ENCODE results near the gene MINDY4. TPM values are rescaled to one million over a fixed set of nuclear protein-coding genes. Genes with fewer than 3 reads are reported as not detected.

The MINDY4 gene
- total and polyA plus RNA-seq, 8 donors: 1.6 to 22.8 (median 6.4) TPM; not detected in 1

DNA sequence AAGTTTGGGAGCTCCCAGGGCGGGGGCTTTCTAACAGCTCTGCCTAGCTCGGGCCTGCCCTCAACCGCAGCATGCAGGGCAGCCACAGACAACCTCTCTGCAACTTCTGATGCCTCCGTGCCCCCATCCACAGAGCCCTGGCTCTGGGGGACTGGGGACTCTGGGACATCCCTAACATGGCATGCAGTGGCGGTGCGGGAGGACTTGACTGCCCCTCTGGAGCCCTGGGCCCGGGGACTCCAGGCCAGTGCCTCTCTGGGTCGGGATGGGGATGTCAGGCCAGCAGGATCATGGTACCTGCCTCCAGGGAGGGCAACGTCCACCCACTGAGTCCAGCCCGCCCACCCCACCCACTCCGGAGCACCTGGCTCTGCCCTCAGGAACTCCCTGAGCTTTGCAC lies 139.9 kb downstream of the MINDY4 start:
- peak overlapping the region in 2 of 4 donors; percentile 42 to 46 for H3K4me3 ChIP-seq
- peak overlapping the region in 4 of 5 donors; percentile 26 to 82 (median 70) for H3K27ac ChIP-seq
- peaks cover 0 to 7% (median 0%) of the 10 kb centered on the region in 3 donors for H3K27me3 ChIP-seq
- intact Hi-C loops (cut with DNase I; ENCODE audit: low total_unique reads): no loop called here
- H3K4me1 ChIP-seq: peaks cover 12 to 68% (median 35%) of the 10 kb centered on the region in 4 donors
- TF ChIP-seq POLR2A (IDR thresholded peaks at IDR 0.05) (no peak), POLR2AphosphoS5 (IDR thresholded peaks at IDR 0.05) (no peak), EP300 (IDR thresholded peaks at IDR 0.05) (no peak)
- TF ChIP-seq, protein P1, sequence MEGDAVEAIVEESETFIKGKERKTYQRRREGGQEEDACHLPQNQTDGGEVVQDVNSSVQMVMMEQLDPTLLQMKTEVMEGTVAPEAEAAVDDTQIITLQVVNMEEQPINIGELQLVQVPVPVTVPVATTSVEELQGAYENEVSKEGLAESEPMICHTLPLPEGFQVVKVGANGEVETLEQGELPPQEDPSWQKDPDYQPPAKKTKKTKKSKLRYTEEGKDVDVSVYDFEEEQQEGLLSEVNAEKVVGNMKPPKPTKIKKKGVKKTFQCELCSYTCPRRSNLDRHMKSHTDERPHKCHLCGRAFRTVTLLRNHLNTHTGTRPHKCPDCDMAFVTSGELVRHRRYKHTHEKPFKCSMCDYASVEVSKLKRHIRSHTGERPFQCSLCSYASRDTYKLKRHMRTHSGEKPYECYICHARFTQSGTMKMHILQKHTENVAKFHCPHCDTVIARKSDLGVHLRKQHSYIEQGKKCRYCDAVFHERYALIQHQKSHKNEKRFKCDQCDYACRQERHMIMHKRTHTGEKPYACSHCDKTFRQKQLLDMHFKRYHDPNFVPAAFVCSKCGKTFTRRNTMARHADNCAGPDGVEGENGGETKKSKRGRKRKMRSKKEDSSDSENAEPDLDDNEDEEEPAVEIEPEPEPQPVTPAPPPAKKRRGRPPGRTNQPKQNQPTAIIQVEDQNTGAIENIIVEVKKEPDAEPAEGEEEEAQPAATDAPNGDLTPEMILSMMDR (IDR thresholded peaks at IDR 0.05): no peak
- no peaks in the 10 kb centered on the region for H3K36me3 ChIP-seq
- WGBS, 5 donors: 62 to 71% (median 69%) methylated on average over 4 to 11 of the region's 11 CpGs
- DNase-seq: no peak
- no peaks in the 10 kb centered on the region for H3K9me3 ChIP-seq

DNA sequence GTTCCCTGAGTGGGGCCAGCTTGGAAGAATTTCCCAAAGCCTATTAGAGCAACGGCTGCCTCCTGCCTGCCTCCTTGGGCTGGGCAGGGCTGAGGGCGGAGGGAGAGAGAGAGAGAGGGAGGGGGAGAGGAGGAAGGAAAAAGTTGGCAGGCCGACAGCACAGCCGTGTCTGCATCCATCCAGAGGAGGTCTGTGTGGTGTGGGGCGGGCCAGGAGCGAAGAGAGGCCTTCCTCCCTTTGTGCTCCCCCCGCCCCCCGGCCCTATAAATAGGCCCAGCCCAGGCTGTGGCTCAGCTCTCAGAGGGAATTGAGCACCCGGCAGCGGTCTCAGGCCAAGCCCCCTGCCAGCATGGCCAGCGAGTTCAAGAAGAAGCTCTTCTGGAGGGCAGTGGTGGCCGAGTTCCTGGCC lies 140.3 kb downstream of the MINDY4 start, which contains the start of gene AQP1:
AQP1 (plus strand) TSS at position 293 of the 409 bp plus-strand sequence; CDS start at position 350, 57 bp downstream.
- TF ChIP-seq POLR2AphosphoS5 (IDR thresholded peaks at IDR 0.05) (peak in 2 of 3 donors; percentile 63 to 77), EP300 (IDR thresholded peaks at IDR 0.05) (no peak), POLR2A (IDR thresholded peaks at IDR 0.05) (peak in 1 of 4 donors; percentile 22)
- peak in 1 of 2 donors; percentile 95 for DNase-seq
- Histone ChIP-seq H3K36me3 (no peaks in the 10 kb centered on the region), H3K27ac (peak within 1 kb of the TSS in 4 of 5 donors; percentile 26 to 82 (median 70)), H3K4me1 (peaks cover 10 to 68% (median 34%) of the 10 kb centered on the region in 4 donors), H3K27me3 (peaks cover 0 to 7% (median 0%) of the 10 kb centered on the region in 3 donors), H3K9me3 (no peaks in the 10 kb centered on the region), H3K4me3 (peak within 1 kb of the TSS; percentile 34 to 46 (median 43))
- intact Hi-C loops (cut with DNase I; ENCODE audit: low total_unique reads): no loop called here
- WGBS, 5 donors: 10 to 33% (median 18%) methylated on average over 9 to 12 of the region's 12 CpGs

DNA sequence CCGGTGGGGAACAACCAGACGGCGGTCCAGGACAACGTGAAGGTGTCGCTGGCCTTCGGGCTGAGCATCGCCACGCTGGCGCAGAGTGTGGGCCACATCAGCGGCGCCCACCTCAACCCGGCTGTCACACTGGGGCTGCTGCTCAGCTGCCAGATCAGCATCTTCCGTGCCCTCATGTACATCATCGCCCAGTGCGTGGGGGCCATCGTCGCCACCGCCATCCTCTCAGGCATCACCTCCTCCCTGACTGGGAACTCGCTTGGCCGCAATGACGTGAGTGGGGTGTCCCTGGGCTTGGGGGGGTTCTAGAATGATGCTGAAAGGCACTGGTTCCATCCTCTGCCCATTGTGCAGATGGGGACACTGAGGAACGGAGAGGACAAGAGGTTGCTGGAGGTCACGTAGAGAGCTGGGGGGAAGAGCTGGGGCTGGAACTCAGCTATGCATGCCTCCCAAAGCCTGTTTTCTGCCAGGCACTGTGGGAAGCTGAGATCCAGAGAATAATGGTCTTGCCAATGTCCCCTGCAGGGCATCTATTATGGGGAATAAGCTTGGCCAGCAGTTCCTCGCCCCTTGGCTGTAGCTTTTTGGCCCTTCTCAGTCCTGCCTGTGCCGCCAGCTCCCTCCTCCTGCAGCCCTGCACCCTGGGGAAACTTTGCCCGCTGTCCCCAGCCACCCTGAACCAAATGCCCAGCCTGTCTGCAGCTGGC lies 141.0 kb downstream of the MINDY4 start:
- Histone ChIP-seq H3K9me3 (no peaks in the 10 kb centered on the region), H3K4me3 (peak overlapping the region; percentile 34 to 46 (median 43)), H3K36me3 (no peaks in the 10 kb centered on the region), H3K4me1 (peaks cover 10 to 64% (median 36%) of the 10 kb centered on the region in 4 donors), H3K27me3 (peaks cover 0 to 7% (median 0%) of the 10 kb centered on the region in 3 donors), H3K27ac (peak overlapping the region in 4 of 5 donors; percentile 22 to 82 (median 70))
- intact Hi-C loops (cut with DNase I; ENCODE audit: low total_unique reads): no loop called here
- 71 to 92% (median 84%) methylated on average over 12 to 26 of the region's 26 CpGs for WGBS, 5 donors
- TF ChIP-seq EP300 (IDR thresholded peaks at IDR 0.05) (no peak), POLR2AphosphoS5 (IDR thresholded peaks at IDR 0.05) (no peak), POLR2A (IDR thresholded peaks at IDR 0.05) (no peak)
- TF ChIP-seq, protein P1 (IDR thresholded peaks at IDR 0.05): no peak
- no peak for DNase-seq

DNA sequence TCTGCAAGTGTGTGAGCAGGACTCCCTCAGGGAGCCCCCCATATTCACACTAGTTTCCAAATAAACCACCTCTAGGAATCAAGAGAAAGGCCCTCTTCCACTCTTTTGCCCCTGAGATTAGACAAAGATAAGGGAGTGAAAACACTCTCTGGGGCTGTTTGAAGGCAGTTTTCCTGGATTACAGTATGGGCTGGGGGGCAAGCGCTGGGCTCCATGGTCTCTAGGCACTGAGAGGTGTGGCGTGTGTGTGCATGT lies 141.4 kb downstream of the MINDY4 start:
- peaks cover 10 to 66% (median 38%) of the 10 kb centered on the region in 4 donors for H3K4me1 ChIP-seq
- WGBS, 5 donors: 57 to 91% (median 79%) methylated on average over 2 of the region's 2 CpGs
- H3K27me3 ChIP-seq: peaks cover 0 to 7% (median 0%) of the 10 kb centered on the region in 3 donors
- no peak for DNase-seq
- H3K4me3 ChIP-seq: peak overlapping the region; percentile 34 to 46 (median 43)
- intact Hi-C loops (cut with DNase I; ENCODE audit: low total_unique reads): no loop called here
- no peaks in the 10 kb centered on the region for H3K36me3 ChIP-seq
- no peaks in the 10 kb centered on the region for H3K9me3 ChIP-seq
- H3K27ac ChIP-seq: peak overlapping the region in 3 of 5 donors; percentile 25 to 82 (median 79)
- TF ChIP-seq POLR2AphosphoS5 (IDR thresholded peaks at IDR 0.05) (no peak), POLR2A (IDR thresholded peaks at IDR 0.05) (no peak), EP300 (IDR thresholded peaks at IDR 0.05) (no peak)
- TF ChIP-seq, protein P1 (IDR thresholded peaks at IDR 0.05): no peak
